Transverse colon (tissue), 3 donors: Measurements from ENCODE around the gene CCDC33.

Experiments used
- POLR2A ChIP-seq: fragments of 450-650 bp; IDR thresholded peaks from one replicate; pipeline ENCODE4 v1.6.1; 2016; ENCODE audit warnings: antibody characterized with exemption, mild to moderate bottlenecking, moderate library complexity
- POLR2AphosphoS5 ChIP-seq, 3 donors: sonication (generic); formaldehyde crosslinking; IDR thresholded peaks; one replicate each; pipeline ENCODE4 v1.6.1; 2016; ENCODE audit warnings: antibody characterized with exemption in 3 of 3

GRCh38 chr15:74194572-74195559 lies 41.3 kb upstream of the CCDC33 start:
- no peak for TF ChIP-seq POLR2A
- TF ChIP-seq POLR2AphosphoS5 (IDR thresholded peaks at IDR 0.05) = no peak
